SJSA1 (cell line): Measurements from ENCODE around the gene MSH6. TPM values are rescaled to one million over a fixed set of nuclear protein-coding genes. Genes with fewer than 3 reads are reported as not detected.

Source experiments
- DNase-seq, 2 experiments: peaks; one replicate each; pipeline ENCODE4 v3.0.0-alpha.2; 2015 to 2020; ENCODE audit warnings: low spot score in 2 of 2, low read depth in 1 of 2
- H3K27ac ChIP-seq: fragments of 250-450 bp; sonication (Bioruptor Pico); 2 replicates; pipeline ENCODE4 v1.5.1; 2020; ENCODE audit warnings: mild to moderate bottlenecking, moderate library complexity
- H3K27me3 ChIP-seq: fragments of 250-450 bp; sonication (Bioruptor Pico); replicated peaks from 2 replicates; pipeline ENCODE4 v1.5.1; 2020; ENCODE audit warnings: mild to moderate bottlenecking, moderate library complexity
- H3K36me3 ChIP-seq: fragments of 250-450 bp; sonication (Bioruptor Pico); 2 replicates; pipeline ENCODE4 v1.5.1; 2020; ENCODE audit warnings: mild to moderate bottlenecking
- H3K4me1 ChIP-seq: fragments of 250-450 bp; sonication (Bioruptor Pico); replicated peaks from 2 replicates; pipeline ENCODE4 v1.6.1; 2021; ENCODE audit warnings: mild to moderate bottlenecking
- H3K4me3 ChIP-seq: fragments of 250-450 bp; sonication (Bioruptor Pico); 2 replicates; pipeline ENCODE4 v1.5.1; 2020; ENCODE audit warnings: mild to moderate bottlenecking
- H3K9me3 ChIP-seq: fragments of 250-450 bp; sonication (Bioruptor Pico); replicated peaks from 2 replicates; pipeline ENCODE4 v1.5.1; 2020; ENCODE audit warnings: mild to moderate bottlenecking
- total RNA-seq: library from RNA; depleted of rRNA; stranded (reverse); fragments of >200 nt; shearing (Covaris generic); gene quantifications from 2 replicates; pipeline ENCODE4 v1.2.3, GENCODE V29; 2014; rRNA removed

MSH6 gene
- 70.4 and 99.1 TPM in 2 replicates for total RNA-seq

GRCh38 chr2:47782671-47783485 is at the start of gene MSH6:
MSH6 (plus strand) TSS chr2:47783145; CDS start chr2:47783234, 89 bp downstream.
- Histone ChIP-seq H3K27me3 (no peaks in the 10 kb centered on the region), H3K4me1 (peaks cover 9% of the 10 kb centered on the region), H3K36me3 (peaks cover 29% of the 10 kb centered on the region), H3K4me3 (peak within 1 kb of the TSS; percentile 76), H3K27ac (peak within 1 kb of the TSS; percentile 75), H3K9me3 (no peaks in the 10 kb centered on the region; the same call in 1 of the 2 replicates)
- DNase-seq, result peak; percentile 89 to 94

- no peak overlapping the region for H3K4me3 ChIP-seq
- DNase-seq, result no peak
- no peak overlapping the region for H3K27ac ChIP-seq
- no peaks in the 10 kb centered on the region for H3K9me3 ChIP-seq
- H3K36me3 ChIP-seq, result no peaks in the 10 kb centered on the region
- no peaks in the 10 kb centered on the region for H3K4me1 ChIP-seq
- H3K27me3 ChIP-seq, result no peaks in the 10 kb centered on the region
These were observed 47.6 kb upstream of the MSH6 start for GRCh38 chr2:47735136-47735869.

GRCh38 chr2:47735912-47736311 is 47.0 kb upstream of the MSH6 start:
- no peaks in the 10 kb centered on the region for H3K9me3 ChIP-seq
- H3K4me3 ChIP-seq, result no peak overlapping the region
- H3K27me3 ChIP-seq, result no peaks in the 10 kb centered on the region
- H3K36me3 ChIP-seq, result no peaks in the 10 kb centered on the region
- H3K4me1 ChIP-seq, result no peaks in the 10 kb centered on the region
- no peak for DNase-seq
- H3K27ac ChIP-seq, result no peak overlapping the region

- DNase-seq, result no peak
- Histone ChIP-seq H3K27me3 (0 out of 2 replicates have a peak, but pooled peaks cover 3% of the 10 kb centered on the region), H3K4me3 (no peak overlapping the region), H3K9me3 (no peaks in the 10 kb centered on the region), H3K27ac (no peak overlapping the region), H3K36me3 (no peaks in the 10 kb centered on the region), H3K4me1 (no peaks in the 10 kb centered on the region)
These were observed 45.6 kb upstream of the MSH6 start for GRCh38 chr2:47737191-47737975.

- Histone ChIP-seq H3K4me1 (no peaks in the 10 kb centered on the region), H3K36me3 (no peaks in the 10 kb centered on the region), H3K27ac (no peak overlapping the region), H3K4me3 (no peak overlapping the region), H3K27me3 (0 out of 2 replicates have a peak, but pooled peaks cover 3% of the 10 kb centered on the region), H3K9me3 (no peaks in the 10 kb centered on the region)
- DNase-seq, result no peak
These were observed 44.6 kb upstream of the MSH6 start for GRCh38 chr2:47738331-47738730.

DNA sequence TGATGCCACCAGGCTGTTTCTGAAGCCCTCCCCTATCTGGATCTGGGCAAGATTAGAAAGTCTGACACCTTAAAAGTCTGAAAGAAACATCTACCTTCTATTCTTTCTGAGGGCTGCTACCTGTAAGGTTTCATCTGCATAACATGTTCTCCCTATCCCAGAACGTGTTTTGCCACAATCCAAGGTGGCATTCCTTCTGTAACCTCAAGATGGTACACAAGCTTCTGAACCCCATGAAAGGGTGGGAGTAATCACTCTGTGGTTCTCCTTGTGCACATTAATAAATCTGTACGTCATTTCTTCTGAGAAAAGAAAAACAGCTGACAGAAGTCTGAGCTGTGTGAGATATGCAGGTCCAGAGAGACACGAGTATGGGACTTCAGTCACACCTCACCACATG is 41.8 kb upstream of the MSH6 start:
- H3K9me3 ChIP-seq, result no peaks in the 10 kb centered on the region
- H3K36me3 ChIP-seq, result no peaks in the 10 kb centered on the region
- no peak overlapping the region for H3K4me3 ChIP-seq

DNA sequence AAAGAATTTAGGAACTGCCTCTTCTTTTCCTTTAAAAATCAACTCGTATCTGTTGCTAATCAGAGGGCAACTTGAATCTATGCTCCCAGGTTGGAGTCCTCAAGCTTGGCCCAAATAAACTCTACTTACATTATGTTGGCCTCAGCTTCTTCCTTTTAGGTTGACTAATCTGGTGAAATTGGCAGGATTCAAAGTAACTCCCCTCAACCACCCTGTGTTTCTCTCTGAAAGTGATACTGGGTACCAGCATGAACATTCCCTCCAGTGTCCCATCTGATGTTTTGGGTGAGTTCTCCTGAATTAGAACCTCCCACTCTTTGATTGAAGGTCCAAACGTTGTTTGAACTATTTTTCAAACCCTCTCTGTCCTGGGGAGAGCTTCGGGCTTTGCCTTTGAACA is 41.3 kb upstream of the MSH6 start:
- no peaks in the 10 kb centered on the region for H3K9me3 ChIP-seq
- H3K4me3 ChIP-seq, result no peak overlapping the region
- no peak for DNase-seq
- no peaks in the 10 kb centered on the region for H3K4me1 ChIP-seq
- 0 out of 2 replicates have a peak, but pooled peaks cover 3% of the 10 kb centered on the region for H3K27me3 ChIP-seq
- no peak overlapping the region for H3K27ac ChIP-seq
- H3K36me3 ChIP-seq, result no peaks in the 10 kb centered on the region

More for the DNA sequence above, 41.8 kb upstream of the MSH6 start:
- H3K27me3 ChIP-seq, result 0 out of 2 replicates have a peak, but pooled peaks cover 3% of the 10 kb centered on the region
- DNase-seq, result no peak
- no peaks in the 10 kb centered on the region for H3K4me1 ChIP-seq
- H3K27ac ChIP-seq, result no peak overlapping the region

DNA sequence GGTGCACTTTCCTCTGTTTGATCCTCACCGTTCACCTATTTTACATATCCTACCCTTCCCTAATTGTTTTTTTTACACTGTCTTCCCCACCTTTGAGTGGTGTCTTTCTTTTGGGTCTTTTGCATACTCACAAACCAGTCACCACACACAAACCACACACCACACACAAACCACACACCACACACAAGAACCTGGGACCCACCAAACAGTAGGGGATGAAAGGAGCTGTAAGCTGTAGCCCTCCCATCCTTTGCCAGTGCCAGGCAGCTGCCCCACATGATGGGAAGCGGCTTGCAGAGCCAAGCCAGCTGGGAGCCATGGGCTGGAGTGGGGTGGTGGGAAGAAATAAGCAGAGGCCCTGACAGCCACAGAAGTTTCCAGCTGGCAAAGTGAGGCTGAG is 38.9 kb upstream of the MSH6 start:
- H3K27me3 ChIP-seq, result 0 out of 2 replicates have a peak, but pooled peaks cover 3% of the 10 kb centered on the region
- H3K4me1 ChIP-seq, result no peaks in the 10 kb centered on the region
- H3K27ac ChIP-seq, result no peak overlapping the region
- no peaks in the 10 kb centered on the region for H3K9me3 ChIP-seq
- no peak overlapping the region for H3K4me3 ChIP-seq
- DNase-seq, result no peak
- no peaks in the 10 kb centered on the region for H3K36me3 ChIP-seq

GRCh38 chr2:47747878-47748277 is 35.1 kb upstream of the MSH6 start:
- no peaks in the 10 kb centered on the region for H3K9me3 ChIP-seq
- no peak for DNase-seq
- H3K27ac ChIP-seq, result no peak overlapping the region
- no peak overlapping the region for H3K4me3 ChIP-seq
- H3K36me3 ChIP-seq, result no peaks in the 10 kb centered on the region
- no peaks in the 10 kb centered on the region for H3K27me3 ChIP-seq
- peaks cover 7% of the 10 kb centered on the region for H3K4me1 ChIP-seq

GRCh38 chr2:47751856-47752414 is 31.0 kb upstream of the MSH6 start:
- no peaks in the 10 kb centered on the region for H3K36me3 ChIP-seq
- no peaks in the 10 kb centered on the region for H3K9me3 ChIP-seq
- no peaks in the 10 kb centered on the region for H3K27me3 ChIP-seq
- peak overlapping the region; percentile 71 for H3K27ac ChIP-seq
- H3K4me3 ChIP-seq, result no peak overlapping the region
- peaks cover 7% of the 10 kb centered on the region for H3K4me1 ChIP-seq
- no peak for DNase-seq

DNA sequence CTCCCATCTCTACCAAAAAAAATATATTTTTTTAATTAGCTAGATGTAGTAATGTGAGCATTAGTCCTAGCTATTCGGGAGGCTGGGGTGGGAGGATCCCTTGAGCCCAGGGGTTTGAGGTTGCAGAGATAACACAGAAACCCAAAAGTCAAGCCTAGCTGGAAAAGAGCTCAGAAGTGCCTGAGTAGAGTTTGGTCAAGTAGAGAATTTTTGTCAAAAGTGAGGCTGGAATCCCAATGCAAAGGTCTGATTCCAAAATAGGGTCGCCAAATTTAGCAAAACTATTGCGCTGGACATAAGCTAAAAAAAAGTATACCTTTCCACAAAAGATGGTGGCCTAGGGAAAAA is 15.5 kb upstream of the MSH6 start:
- H3K9me3 ChIP-seq, result peaks cover 12% of the 10 kb centered on the region
- H3K27ac ChIP-seq, result no peak overlapping the region
- DNase-seq, result no peak
- H3K36me3 ChIP-seq, result no peaks in the 10 kb centered on the region
- H3K27me3 ChIP-seq, result no peaks in the 10 kb centered on the region; the same call in 1 of the 2 replicates
- H3K4me1 ChIP-seq, result no peaks in the 10 kb centered on the region
- H3K4me3 ChIP-seq, result no peak overlapping the region

DNA sequence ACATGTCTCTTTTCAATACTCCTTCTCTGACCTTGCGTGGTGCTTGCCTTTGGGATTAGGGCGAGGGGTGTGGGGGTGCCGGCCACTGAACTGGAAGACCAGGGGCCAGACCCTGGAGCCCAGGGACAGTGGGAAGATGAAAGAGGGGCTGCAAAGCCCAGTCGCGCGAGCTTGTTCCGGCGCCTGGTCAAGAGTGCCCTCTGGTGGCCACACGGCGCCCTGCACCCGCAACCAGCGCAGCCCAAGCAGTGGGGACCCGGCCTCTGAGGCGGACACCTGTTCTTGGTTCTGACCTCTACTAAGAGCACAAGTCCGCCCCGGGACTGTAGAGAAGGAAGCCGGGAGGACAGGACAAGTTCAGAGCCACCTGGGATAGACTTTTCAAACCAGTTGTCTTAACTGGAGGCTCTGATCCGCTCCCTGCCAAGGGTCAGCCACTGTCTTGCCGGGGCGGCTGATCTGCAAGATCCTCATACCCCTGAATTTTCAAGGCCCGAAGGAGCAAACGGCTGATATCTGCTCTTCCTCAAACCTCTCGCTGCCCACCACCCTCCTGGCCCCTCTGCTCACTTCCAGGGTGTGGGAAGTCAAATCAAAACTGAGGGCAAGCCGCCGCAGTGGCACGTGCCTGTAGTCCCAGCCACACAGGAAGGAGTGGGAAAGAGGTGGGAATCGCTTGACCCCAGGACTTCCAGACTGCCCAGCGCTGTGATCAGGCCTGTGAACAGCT is 14.9 kb upstream of the MSH6 start:
- Histone ChIP-seq H3K4me3 (no peak overlapping the region), H3K36me3 (no peaks in the 10 kb centered on the region), H3K9me3 (peaks cover 12% of the 10 kb centered on the region), H3K27ac (no peak overlapping the region), H3K27me3 (no peaks in the 10 kb centered on the region), H3K4me1 (no peaks in the 10 kb centered on the region)
- DNase-seq, result peak; percentile 48 to 55

DNA sequence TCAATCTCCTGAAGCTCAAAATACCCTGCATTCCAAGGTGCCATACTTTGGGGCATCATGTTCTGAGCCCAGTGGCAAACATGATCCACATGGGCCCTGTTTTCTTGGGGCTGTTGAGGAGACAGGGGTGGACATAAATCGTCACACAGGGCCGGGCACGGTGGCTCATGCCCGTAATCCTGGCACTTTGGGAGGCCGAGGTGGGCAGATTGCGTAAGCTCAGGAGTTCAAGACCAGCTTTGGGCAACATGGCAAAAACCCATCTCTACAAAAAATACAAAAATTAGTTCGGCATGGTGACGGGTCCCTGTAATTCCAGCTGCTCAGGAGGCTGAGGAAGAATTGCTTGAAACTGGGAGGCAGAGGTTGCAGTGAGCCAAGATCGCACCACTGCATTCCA is 13.6 kb upstream of the MSH6 start:
- Histone ChIP-seq H3K4me1 (no peaks in the 10 kb centered on the region), H3K27me3 (no peaks in the 10 kb centered on the region), H3K9me3 (peaks cover 12% of the 10 kb centered on the region), H3K27ac (no peak overlapping the region), H3K36me3 (no peaks in the 10 kb centered on the region), H3K4me3 (no peak overlapping the region)
- DNase-seq, result no peak
